ENCODE results near the gene GSK3A.
A peak's percentile ranks its signal among the peaks of the same experiment; 100 is the strongest.
"Not testable (repeated sequence)": the region's sequence is repeated elsewhere in the genome, so short reads cannot be mapped to it uniquely, and the experiment has no call there.

GSK3A gene

DNA sequence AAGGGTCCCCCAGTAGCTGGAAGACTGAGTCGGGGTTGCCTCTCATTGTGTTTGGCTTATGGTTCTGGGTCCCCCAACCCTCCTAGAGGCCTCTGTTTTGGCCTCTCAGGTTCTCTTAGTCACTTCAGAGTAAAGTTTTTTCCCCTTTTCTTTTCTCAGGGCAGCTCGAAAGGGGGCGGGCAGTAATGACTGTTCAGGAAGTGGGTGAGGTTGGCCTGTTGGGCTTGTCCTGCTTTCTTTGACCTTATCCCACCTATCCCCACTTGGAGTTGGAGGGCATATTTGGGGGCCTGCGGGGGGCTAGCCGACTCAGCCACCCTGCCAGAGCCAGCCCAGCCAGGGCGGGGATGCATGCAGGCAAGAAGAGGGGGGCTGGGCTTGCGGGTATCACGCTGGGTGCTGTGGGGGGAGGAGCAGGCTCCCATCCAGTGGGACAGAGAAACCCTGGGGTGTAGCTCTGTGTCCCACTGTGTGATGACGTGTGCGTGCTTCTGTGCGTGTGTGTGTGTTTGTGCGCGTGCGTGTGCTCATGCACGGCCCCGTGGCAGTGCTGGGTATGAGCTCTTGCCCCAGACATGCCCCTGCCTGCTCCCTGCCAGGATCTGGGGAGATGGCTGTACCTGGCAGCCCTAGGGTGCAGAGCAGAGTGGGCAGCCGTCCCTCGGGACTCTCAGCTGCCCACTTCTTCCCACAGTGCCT lies 28.1 kb upstream of the GSK3A start:
- DNase-seq (ENCODE audit: low read depth in 1 of 2, low spot score in 1 of 2), result peak in 1 of 2 experiments; percentile 64
- in situ Hi-C loops (cut with HindIII; ENCODE audit: low pct_unique_long_range_greater_than_20kb, low sequenced_read_pairs), result no loop called here
- no peak for TF ChIP-seq JUND (IDR thresholded peaks at IDR 0.05; ENCODE audit: low read depth)

DNA sequence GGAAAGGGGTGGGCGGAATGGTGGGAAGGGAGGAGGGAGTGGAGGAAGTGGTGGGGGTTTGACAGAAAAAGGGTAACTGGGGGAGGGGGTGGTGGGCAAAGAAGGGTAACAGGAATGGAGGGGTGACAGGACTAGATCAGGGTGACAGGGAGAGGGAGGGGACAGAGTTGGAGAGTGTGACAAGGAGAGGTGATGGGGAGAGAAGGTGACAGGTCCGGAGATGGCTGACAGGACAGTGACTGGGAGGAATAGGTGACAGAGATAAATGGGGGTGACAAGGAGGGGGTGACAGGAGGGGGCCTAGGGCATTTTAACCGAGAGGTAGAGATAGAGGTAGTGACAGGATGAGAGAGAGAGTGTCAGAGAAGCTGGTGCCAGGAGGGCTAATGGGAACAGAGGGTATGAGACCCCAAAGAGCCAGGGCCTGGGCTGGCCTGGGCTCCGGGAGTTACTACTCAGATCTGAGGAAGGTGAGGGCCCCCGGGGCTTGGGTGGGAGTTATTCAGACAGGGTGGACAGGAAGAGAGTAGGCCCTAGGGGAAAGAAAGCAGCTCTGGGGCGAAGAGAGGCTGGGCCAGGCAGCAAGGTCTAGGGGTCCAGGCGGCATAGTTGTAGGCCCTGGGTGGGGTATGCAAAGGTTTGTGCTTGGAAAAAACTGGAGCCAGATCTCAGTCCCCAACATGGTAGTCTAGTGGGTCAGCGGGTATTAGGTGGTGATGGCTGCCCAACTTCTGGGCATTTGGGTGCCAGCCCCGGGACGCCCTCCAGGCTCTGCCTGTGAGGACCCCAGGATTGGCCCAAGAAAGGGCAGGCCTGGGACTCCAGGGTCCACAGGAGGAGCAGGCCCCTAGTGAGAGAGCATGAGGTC lies 27.3 kb upstream of the GSK3A start:
- in situ Hi-C loops (cut with HindIII; ENCODE audit: low pct_unique_long_range_greater_than_20kb, low sequenced_read_pairs), result no loop called here
- TF ChIP-seq JUND (IDR thresholded peaks at IDR 0.05; ENCODE audit: low read depth), result no peak
- no peak for DNase-seq (ENCODE audit: low read depth in 1 of 2, low spot score in 1 of 2)

DNA sequence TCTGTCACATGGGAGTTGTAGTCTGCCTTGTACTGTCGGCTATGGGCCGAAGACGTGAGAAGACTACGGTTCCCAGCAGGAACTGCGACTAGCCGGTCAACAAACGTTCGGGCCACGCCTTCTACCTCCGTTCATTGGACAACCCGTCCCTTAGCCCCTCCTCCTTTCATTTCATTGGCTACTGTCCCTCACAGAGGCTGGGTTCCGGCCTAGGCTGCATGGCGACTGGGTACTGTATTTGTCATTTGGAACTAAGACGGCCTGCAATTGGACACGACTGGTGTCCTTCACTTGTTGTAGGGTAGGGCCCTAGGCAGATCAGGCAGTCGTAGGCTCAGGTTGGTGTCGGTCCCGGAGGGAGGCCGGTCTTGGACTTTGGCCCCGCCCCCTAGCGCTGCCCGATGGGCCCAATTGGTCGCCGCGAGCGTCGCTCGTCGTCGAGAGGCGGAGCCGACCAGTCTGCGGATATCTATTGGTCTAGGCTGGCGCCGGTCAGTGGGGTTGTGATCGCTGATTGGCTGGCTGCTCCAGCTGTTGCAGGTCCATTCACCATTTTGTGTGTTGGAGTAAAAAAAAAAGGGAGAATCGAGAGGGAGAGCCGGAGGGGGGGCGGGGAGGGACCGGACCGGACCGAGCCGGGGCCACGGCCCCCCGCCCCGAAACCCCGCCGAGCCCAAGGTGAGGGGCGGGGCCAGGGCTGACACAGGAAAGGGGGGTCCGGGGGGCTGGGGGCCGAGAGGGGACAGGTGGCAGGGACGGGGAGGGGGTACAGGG lies 26.5 kb upstream of the GSK3A start, which contains the start of gene CIC:
CIC (plus strand) TSS at position 549 of the 774 bp plus-strand sequence. CDS start 2,532 bp downstream, outside the sequence.
- DNase-seq (ENCODE audit: low read depth in 1 of 2, low spot score in 1 of 2), result peak; percentile 93 to 100
- in situ Hi-C loops (cut with HindIII; ENCODE audit: low pct_unique_long_range_greater_than_20kb, low sequenced_read_pairs), result no loop called here
- TF ChIP-seq JUND (IDR thresholded peaks at IDR 0.05; ENCODE audit: low read depth), result no peak

DNA sequence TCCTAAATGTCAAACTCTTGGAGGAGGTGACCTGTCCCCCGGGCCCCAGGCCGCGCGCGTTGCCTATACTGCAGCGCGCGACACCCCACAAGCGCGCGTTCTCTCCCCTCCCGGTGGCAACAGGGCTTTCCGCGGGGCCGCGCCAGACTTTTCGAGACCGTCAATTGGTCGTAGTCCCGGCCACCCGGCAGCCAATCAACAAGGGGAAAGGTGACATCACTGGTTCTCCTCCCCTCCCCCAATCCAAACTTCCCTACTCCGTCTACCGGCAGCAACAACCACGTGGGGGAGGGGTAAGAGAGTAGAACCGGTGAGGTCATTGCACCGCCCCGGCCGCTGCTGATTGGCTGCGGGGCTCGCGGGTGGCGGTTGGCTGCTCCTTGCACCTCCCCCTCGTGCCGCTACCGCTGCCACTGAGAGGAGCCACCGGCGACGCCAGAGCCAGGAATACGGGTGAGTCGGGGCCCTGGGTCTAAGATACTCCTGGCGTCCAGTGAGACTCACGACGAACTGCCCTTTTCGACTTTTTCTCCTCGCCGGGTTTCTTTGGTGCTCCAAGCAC lies 25.8 kb upstream of the GSK3A start:
- in situ Hi-C loops (cut with HindIII; ENCODE audit: low pct_unique_long_range_greater_than_20kb, low sequenced_read_pairs), result no loop called here
- peak; percentile 84 to 99 for DNase-seq (ENCODE audit: low read depth in 1 of 2, low spot score in 1 of 2)

DNA sequence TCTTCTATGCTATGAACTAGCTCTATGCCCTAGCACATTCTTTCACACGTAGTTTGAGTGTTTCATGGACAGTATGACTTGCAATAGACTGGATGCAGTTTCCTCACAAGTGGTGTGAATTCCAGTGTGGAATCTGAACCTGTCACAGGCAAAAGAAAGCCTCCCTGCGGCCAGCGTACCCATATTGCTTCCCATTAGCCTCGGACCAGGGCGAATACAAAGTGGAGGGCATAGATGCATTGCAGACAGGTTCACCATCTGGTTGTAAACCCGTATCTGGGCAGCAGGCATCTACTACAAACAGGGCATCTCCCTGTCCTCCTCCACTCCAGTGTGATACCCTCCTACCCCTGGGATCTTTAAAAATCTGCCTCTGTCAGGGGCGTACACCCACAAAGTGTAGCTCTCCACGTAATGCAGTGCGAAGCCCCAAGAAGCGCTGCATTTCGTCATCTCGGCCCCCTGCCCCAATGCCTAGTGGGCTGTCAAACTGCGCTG lies 25.3 kb upstream of the GSK3A start:
- no peak for TF ChIP-seq JUND (IDR thresholded peaks at IDR 0.05; ENCODE audit: low read depth)
- DNase-seq (ENCODE audit: low read depth in 1 of 2, low spot score in 1 of 2), result no peak
- in situ Hi-C loops (cut with HindIII; ENCODE audit: low pct_unique_long_range_greater_than_20kb, low sequenced_read_pairs), result no loop called here

More for the DNA sequence above, 25.8 kb upstream of the GSK3A start:
- TF ChIP-seq JUND (IDR thresholded peaks at IDR 0.05; ENCODE audit: low read depth), result no peak

DNA sequence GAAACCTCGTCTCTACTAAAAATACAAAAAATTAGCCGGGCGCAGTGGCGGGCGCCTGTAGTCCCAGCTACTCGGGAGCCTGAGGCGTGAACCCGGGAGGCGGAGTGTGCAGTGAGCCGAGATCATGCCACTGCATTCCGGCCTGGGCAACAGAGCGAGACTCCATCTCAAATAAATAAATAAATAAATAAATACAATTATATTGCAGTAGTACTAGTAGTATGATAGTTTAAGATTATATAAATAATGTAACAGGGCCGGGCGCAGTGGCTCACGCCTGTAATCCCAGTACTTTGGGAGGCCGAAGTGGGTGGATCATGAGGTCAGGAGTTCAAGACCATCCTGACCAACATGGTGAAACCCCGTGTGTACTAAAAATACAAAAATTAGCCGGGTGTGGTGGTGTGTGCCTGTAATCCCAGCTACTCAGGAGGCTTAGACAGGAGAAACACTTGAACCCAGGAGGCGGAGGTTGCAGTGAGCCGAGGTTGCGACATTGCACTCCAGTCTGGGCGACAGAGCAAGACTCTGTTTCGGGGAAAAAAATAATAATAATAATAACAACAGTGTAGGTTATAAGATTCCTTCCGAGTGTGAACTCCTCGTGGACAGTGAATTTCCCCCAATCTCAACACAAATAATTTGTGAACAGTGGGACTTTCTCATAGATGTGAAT lies 24.7 kb upstream of the GSK3A start:
- in situ Hi-C loops (cut with HindIII; ENCODE audit: low pct_unique_long_range_greater_than_20kb, low sequenced_read_pairs); DNase-seq (ENCODE audit: low read depth in 1 of 2, low spot score in 1 of 2): not testable (repeated sequence)

DNA sequence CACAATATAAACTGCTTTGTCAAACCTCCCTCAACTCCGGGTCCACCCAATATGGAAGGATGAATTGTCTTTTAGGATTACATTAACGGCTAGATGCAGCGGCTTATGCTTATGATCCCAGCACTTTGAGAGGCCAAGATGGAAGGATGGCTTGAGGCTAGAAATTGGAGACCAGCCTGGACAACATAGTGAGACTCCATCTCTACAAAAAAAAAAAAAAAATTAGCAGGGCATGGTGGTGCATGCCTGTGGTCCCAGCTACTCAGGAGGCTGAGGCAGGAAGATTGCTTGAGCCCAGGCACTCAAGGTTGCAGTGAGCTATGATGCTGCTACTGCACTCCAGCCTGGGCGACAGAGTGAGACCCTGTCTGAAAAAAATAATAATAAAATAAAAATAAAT lies 23.7 kb upstream of the GSK3A start:
- DNase-seq (ENCODE audit: low read depth in 1 of 2, low spot score in 1 of 2); in situ Hi-C loops (cut with HindIII; ENCODE audit: low pct_unique_long_range_greater_than_20kb, low sequenced_read_pairs): not testable (repeated sequence)

DNA sequence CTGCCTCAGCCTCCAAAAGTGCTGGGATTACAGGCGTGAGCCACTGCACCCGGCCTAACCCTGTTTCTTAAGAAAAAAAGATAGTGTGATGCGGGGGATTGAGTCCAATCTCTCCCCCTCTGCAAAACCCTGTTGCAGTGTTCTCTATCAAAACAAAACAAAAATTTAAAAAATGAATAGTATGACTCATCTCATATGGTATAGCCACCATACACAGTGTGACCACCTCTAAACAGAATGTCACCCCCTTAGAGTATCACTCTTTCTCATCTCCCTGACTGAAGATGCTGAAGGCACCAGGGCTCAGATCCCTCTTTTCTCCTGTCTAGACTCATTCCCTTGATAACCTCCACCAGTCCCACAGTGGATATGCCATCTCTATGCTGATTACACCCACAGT lies 19.4 kb upstream of the GSK3A start:
- no peak for DNase-seq (ENCODE audit: low read depth in 1 of 2, low spot score in 1 of 2)
- no peak for TF ChIP-seq JUND (IDR thresholded peaks at IDR 0.05; ENCODE audit: low read depth)
- in situ Hi-C loops (cut with HindIII; ENCODE audit: low pct_unique_long_range_greater_than_20kb, low sequenced_read_pairs), result no loop called here

DNA sequence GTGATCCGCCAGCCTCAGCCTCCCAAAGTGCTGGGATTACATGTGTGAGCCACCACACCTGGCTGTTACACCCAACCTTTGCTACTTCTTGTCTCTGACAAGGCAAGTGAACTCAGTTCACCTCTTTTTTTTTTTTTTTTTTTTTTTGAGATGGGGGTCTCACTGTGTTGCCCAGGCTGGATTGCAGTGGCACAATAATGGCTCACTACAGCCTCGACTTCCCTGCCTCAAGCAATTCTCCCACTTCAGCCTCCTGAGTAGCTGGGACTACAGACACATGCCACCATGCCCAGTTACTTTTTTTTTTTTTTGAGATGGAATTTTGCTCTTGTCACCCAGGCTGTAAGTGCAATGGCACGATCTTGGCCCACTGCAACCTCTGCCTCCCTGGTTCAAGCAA lies 15.4 kb upstream of the GSK3A start:
- in situ Hi-C loops (cut with HindIII; ENCODE audit: low pct_unique_long_range_greater_than_20kb, low sequenced_read_pairs); DNase-seq (ENCODE audit: low read depth in 1 of 2, low spot score in 1 of 2): not testable (repeated sequence)

DNA sequence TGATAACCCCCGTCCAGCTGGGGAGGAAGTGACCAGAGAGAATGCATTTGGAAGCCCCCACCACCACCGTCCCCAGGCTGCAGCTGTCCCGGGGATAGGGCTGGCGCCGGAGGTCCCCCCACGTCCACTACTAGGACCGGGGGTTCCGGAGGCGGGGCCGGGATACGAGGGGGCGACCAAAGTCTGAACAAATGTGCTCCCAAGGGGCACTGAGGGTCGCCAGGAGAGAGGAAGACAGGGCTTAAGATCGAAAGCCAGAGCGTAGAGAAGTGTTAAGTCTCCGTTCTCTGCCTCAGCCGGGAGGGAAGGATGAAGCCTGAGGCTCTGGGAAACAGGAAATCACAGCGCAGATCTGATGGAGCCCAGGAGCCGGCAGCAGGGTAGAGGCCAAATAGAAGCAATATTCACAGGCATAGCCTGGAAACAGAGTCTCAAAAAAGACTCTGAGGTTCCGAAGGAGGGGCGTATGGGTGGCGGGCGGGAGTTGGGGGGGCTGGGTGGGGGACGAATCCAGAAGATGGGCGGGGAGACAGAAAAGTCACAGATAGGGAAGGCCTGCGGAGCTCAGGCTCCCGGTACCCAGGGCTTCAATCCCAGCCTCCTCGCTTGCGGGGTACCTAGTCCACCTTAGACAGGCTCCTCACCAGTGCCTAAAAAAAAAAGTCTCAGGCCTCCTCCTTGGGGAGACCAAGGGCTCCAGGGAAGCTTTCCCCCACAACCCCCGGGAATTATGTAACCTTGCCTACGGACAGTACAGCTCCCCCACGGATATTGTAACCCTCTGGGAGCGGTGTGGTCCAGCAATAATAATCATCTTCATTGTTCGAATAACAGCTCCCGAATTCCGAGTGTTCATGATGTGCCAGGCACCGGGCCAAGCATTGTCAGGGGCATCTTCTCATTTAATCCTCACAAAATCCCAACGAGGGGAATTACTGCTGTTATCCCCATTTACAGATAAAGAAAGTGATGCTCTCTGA lies 13.7 kb upstream of the GSK3A start:
- peak in 1 of 2 experiments; percentile 38 for DNase-seq (ENCODE audit: low read depth in 1 of 2, low spot score in 1 of 2)
- in situ Hi-C loops (cut with HindIII; ENCODE audit: low pct_unique_long_range_greater_than_20kb, low sequenced_read_pairs), result no loop called here
- TF ChIP-seq JUND (IDR thresholded peaks at IDR 0.05; ENCODE audit: low read depth), result no peak
